ENCODE measurements around the gene MEGF10. TPM values are rescaled to one million over a fixed set of nuclear protein-coding genes. Genes with fewer than 3 reads are reported as not detected.
"Not testable (repeated sequence)": the region's sequence is repeated elsewhere in the genome, so short reads cannot be mapped to it uniquely, and the experiment has no call there.

The MEGF10 gene
- total and polyA plus RNA-seq, 8 donors, result 0.02 to 0.59 (median 0.06) TPM; not detected in 1

- Histone ChIP-seq H3K4me1 (no peaks in the 10 kb centered on the region), H3K9me3 (no peaks in the 10 kb centered on the region), H3K36me3 (no peaks in the 10 kb centered on the region), H3K27ac (no peak overlapping the region), H3K27me3 (no peaks in the 10 kb centered on the region), H3K4me3 (no peak overlapping the region)
- TF ChIP-seq, protein P1, sequence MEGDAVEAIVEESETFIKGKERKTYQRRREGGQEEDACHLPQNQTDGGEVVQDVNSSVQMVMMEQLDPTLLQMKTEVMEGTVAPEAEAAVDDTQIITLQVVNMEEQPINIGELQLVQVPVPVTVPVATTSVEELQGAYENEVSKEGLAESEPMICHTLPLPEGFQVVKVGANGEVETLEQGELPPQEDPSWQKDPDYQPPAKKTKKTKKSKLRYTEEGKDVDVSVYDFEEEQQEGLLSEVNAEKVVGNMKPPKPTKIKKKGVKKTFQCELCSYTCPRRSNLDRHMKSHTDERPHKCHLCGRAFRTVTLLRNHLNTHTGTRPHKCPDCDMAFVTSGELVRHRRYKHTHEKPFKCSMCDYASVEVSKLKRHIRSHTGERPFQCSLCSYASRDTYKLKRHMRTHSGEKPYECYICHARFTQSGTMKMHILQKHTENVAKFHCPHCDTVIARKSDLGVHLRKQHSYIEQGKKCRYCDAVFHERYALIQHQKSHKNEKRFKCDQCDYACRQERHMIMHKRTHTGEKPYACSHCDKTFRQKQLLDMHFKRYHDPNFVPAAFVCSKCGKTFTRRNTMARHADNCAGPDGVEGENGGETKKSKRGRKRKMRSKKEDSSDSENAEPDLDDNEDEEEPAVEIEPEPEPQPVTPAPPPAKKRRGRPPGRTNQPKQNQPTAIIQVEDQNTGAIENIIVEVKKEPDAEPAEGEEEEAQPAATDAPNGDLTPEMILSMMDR (IDR thresholded peaks at IDR 0.05), result no peak
- ATAC-seq (no peak), FAIRE-seq (no peak), DNase-seq (no peak)
- 92 to 96% methylated on average over 1 of the region's 1 CpG for WGBS, 2 donors
- intact Hi-C loops (cut with DNase I), result no loop called here
Observed at GRCh38 chr5:127303404-127303803, 12.8 kb downstream of the MEGF10 start.

DNA sequence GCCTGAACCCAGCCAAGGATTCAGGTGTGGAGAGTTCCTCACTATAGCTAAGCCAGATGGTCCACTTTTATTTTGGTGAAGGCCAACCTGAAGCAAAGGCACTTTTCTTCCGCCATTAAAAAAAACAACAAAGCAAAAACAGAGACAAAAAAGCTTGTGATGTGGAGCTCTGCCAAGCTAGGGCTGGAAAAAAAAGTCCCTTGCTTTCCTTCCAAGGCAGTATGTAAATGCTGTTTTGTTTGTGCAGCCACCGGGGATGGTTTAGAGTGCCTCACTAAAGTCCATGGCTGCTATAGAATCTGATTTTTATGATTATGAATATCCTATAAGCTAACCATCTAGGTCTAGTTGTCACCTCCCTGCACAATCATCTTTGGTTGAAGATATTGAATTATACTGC, 14.9 kb downstream of the MEGF10 start:
- TF ChIP-seq, protein P1 (IDR thresholded peaks at IDR 0.05), result no peak
- WGBS, 2 donors, result 26 to 38% methylated on average over 2 of the region's 2 CpGs
- no peak overlapping the region for H3K27ac ChIP-seq
- DNase-seq (no peak), ATAC-seq (no peak), FAIRE-seq (no peak)
- no peak overlapping the region for H3K4me3 ChIP-seq
- H3K9me3 ChIP-seq, result no peaks in the 10 kb centered on the region
- no peaks in the 10 kb centered on the region for H3K36me3 ChIP-seq
- no peaks in the 10 kb centered on the region for H3K4me1 ChIP-seq
- no peaks in the 10 kb centered on the region for H3K27me3 ChIP-seq
- intact Hi-C loops (cut with DNase I), result no loop called here

GRCh38 chr5:127306036-127306435, 15.4 kb downstream of the MEGF10 start:
- ATAC-seq (no peak), DNase-seq (no peak), FAIRE-seq (no peak)
- 91 to 98% methylated on average over 3 of the region's 3 CpGs for WGBS, 2 donors
- intact Hi-C loops (cut with DNase I), result no loop called here
- H3K27me3 ChIP-seq, result no peaks in the 10 kb centered on the region
- TF ChIP-seq, protein P1 (IDR thresholded peaks at IDR 0.05), result no peak
- H3K36me3 ChIP-seq, result no peaks in the 10 kb centered on the region
- H3K27ac ChIP-seq, result no peak overlapping the region
- no peak overlapping the region for H3K4me3 ChIP-seq
- no peaks in the 10 kb centered on the region for H3K9me3 ChIP-seq
- H3K4me1 ChIP-seq, result no peaks in the 10 kb centered on the region

GRCh38 chr5:127306647-127307046, 16.1 kb downstream of the MEGF10 start:
- Histone ChIP-seq H3K36me3 (no peaks in the 10 kb centered on the region), H3K9me3 (no peaks in the 10 kb centered on the region), H3K27ac (no peak overlapping the region), H3K27me3 (no peaks in the 10 kb centered on the region), H3K4me3 (no peak overlapping the region), H3K4me1 (no peaks in the 10 kb centered on the region)
- TF ChIP-seq, protein P1 (IDR thresholded peaks at IDR 0.05), result no peak
- WGBS, 2 donors, result 90 to 92% methylated on average over 8 of the region's 8 CpGs
- ATAC-seq (no peak), FAIRE-seq (no peak), DNase-seq (no peak)
- intact Hi-C loops (cut with DNase I), result no loop called here

DNA sequence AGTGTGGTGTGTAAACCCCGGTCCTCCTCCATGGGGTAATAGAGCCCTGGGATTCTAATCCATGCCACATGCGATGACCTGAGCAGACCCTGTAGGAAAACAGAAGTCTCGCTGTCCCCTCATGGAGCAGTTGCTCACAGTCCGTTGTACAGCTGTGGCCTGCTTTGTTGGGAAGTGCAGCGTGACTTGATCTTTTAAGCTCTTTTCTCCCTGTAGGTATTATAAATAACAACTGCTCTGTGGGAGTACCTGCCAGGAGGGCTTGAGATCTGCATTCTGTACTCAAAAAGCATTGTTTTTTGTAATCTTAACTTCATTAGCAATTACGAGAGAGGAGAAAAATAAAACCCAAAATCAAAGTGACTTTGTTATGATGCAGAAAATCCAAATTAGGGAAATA, 17.3 kb downstream of the MEGF10 start:
- no peaks in the 10 kb centered on the region for H3K4me1 ChIP-seq
- no peaks in the 10 kb centered on the region for H3K9me3 ChIP-seq
- ATAC-seq (no peak), DNase-seq (no peak), FAIRE-seq (no peak)
- intact Hi-C loops (cut with DNase I), result no loop called here
- no peaks in the 10 kb centered on the region for H3K36me3 ChIP-seq
- no peak overlapping the region for H3K4me3 ChIP-seq
- TF ChIP-seq, protein P1 (IDR thresholded peaks at IDR 0.05), result no peak
- no peaks in the 10 kb centered on the region for H3K27me3 ChIP-seq
- H3K27ac ChIP-seq, result no peak overlapping the region
- 93 to 94% methylated on average over 6 of the region's 6 CpGs for WGBS, 2 donors

GRCh38 chr5:127308325-127308724, 17.7 kb downstream of the MEGF10 start:
- H3K4me3 ChIP-seq; H3K27me3 ChIP-seq; intact Hi-C loops (cut with DNase I); FAIRE-seq; H3K27ac ChIP-seq; ATAC-seq; H3K9me3 ChIP-seq; H3K4me1 ChIP-seq; H3K36me3 ChIP-seq; DNase-seq: not testable (repeated sequence)
- WGBS, 2 donors, result 87 to 93% methylated on average over 5 of the region's 7 CpGs

Data from pancreas (tissue), 10 donors.